NK-92 treated with Interleukin-12 subunit alpha and Interleukin-12 subunit beta, amount 100 ng/mL, for 24 hours (cell line): Measurements from ENCODE around the gene SHH.

ENCODE experiments used
- DNase-seq: peaks from one replicate; lab custom pipeline; 2025; lab: John Stamatoyannopoulos, UW

The SHH gene

GRCh38 chr7:155764438-155764793 is 47.8 kb downstream of the SHH start:
- no peak for DNase-seq

DNA sequence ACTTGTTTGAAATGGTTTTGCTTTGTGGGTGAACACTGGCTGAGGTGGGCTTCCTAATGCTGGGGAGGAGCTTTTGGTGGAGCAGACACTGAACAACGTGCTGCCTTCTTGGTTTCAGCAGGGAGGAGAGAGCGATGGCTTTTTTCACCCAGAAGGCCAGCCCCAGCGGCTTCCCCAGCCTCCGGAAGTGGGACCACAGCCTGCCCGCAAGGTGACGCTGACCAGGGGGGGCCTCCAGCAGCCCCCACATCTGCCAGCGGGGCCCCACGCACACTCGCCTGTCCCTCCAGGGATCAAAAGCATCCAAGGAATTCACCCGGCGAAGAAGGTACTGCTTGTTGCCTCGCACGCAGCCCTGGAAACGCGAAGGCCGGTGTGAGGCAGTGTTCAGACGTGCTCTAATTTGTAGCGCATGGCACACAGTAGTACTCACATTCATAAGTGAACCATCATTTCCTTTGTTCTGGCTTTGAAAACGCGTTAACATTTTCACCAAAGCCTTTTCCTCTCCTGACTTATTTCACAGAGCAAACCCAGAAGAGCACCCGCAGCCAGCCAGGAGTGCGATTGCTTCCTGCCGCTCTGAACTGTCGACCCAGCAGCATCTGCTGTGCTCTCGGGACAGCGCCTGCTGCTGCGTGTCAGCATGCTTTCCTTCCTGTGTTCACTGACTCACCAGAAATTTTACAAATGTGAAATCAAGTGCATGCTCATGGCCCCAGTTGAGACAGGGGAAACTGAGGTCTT is 48.4 kb downstream of the SHH start:
- DNase-seq: no peak

GRCh38 chr7:155763122-155763521 is 49.1 kb downstream of the SHH start:
- DNase-seq: no peak

GRCh38 chr7:155762655-155763054 is 49.6 kb downstream of the SHH start:
- DNase-seq: no peak

GRCh38 chr7:155762036-155762435 is 50.2 kb downstream of the SHH start:
- no peak for DNase-seq

DNA sequence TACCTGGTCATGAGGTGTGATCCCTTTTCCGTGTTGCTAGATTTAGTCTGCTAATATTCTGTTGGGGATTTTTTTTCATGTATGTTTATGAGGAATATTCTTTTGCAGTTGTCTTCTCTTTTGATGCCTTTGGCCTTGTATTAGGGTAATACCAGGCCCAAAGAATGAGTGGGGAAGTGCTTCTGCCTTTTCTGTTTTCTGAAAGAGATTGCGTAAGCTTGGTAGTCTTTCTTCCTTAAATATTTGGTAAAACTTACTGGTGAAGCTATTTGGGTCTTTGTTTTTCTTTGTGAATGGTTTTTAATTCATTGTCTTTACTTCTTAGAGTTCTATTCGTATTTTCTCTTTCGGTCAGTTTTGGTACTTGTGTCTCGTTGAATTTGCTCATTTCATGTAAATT is 51.1 kb downstream of the SHH start:
- DNase-seq: no peak

DNA sequence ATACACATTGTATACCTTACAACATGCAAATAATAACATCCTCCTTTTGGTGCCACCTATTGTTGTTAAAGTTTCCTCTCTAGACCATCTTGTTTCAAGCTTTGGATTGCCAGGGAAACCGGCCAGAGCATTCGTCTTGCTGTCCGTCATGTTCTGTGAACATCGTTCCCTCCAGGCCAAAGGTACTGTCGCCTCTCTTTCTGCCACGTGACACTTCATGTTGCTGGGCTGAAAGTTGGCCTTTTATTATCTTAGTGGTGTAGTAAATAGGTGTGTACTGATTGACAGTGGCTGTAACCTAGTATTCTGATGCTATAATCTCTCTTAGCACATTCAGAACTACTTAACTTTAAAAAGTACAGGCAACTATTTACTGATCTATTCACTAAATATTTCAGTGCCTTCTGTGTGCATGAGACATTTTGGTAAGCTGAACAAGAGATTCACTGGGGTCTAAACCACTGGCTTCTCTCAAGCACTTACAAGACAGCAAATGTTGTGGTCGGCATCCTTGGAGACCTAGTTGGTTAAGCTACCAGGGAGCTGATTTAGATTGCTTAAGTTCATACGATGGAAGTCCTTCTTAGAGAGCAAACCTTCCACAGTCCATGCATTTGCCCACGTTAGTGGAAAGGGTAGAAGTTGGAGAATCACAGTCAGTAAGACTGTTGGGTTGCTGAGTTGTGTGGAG is 52.4 kb downstream of the SHH start:
- DNase-seq: no peak

DNA sequence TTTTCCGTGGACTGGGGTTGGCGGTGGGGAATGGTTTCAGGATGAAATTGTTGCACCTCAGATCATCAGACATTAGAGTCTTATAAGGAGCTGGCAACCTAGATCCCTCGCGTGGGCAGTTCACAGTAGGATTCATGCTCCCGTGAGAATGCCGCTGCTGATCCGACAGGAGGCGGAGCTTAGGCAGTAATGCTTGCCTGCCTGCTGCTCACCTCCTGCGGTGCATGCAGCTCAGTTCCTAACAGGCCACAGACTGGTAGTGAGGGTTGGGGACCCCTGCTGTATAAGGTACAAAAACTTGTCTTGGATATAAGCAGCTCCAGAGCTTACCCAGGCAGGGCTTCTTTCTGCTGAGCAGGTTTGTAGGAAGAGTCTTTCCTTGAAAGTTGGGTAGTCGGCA is 53.9 kb downstream of the SHH start:
- no peak for DNase-seq

DNA sequence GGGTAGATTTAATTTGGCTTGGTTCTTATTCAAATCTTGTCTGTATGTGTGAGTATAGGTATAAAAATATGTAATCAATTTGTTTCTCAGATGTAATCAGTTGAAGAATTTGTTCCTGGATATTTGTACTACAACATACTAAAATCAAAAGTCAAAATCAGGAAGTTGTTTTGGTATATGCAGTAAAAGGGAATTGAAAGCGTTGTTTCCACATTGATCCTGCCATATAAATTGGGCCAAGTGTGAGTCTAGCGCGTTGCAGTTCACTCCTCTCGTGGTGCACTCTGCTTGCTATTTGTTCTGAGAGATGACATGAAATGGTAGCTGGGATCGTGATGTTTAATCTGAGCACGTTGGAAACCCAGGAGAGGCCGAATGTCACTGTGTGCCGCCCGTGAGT is 55.9 kb downstream of the SHH start:
- DNase-seq: no peak

GRCh38 chr7:155755026-155755425 is 57.2 kb downstream of the SHH start:
- DNase-seq: no peak

- DNase-seq: no peak
These were observed 58.1 kb downstream of the SHH start for GRCh38 chr7:155754165-155754564.

- no peak for DNase-seq
These were observed 58.8 kb downstream of the SHH start for GRCh38 chr7:155753446-155753965.

DNA sequence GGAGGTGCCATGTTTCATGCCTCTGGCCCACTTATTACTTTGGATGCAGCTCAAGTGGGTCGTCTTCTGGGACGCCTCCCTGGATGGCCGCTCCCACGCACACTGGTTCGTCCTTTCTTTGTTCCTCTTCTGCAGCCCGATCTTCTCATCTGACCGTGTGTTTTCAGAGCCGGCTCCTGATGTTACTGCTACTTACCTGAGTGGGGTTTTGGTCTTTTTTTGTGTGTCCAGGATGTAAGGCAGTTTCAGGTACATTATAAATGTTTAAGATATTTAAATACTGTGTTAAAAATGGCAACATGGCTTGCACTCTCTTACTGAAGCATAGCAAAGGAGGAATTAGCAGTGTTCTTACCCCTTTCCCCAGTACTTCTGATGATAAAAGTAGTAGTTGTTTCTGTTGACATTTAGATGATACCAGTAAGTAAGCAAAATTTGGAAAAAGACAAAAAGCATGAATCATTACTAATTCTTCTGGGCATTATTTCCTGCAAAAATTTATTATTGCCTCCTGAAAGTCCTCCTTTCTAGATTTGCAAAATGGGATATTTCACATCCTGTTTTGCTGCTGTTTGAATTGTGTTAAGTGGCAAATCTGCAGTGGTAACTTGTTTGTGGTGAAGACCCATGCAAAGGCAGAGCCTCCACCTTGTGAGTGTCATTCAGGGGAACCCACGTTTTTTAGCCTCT is 59.4 kb downstream of the SHH start:
- DNase-seq: no peak

GRCh38 chr7:155751409-155751808 is 60.9 kb downstream of the SHH start:
- no peak for DNase-seq

DNA sequence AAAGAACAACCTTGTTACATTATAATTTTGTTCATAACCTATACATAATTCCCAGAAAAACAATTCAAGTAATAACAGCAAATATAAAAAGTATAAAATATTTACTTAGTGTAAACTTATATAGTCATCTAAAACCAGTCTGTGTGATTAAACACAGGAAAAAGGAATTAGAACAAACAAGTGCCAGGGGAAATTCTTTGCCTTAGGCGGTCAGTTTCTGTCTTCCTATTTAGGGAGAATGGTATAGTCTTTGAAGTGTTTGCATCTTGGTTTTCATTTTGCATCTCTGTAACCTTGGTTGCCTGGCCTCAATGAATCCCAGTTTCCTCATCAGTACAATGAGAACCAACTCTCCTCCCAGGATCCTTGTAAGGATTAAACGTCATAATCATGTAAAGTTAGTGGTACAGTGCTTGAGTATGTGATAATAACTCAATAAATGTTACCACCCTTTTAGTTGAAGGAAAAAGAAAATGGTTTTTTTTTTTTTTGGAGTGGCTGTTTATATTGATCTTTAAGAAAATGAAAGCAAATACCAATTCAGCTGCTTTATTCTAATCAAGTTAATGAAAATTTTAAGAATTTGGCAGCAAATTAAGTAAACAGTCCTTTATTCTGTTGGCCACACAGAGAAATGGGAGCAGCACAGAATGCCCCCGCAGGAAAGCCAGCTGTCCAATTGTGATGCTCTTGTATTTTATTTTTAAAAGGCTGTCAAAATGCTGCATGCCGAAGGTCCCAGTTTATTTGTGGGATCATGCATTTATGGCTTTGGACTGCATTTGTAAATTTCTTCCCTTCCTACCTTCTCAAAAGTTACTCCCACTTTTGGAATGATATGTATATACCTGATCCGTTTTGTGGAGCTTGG is 61.8 kb downstream of the SHH start:
- no peak for DNase-seq
